ENCODE results near the gene CCDC180. TPM values are rescaled to one million over a fixed set of nuclear protein-coding genes. Genes with fewer than 3 reads are reported as not detected.

Gene CCDC180
- total and polyA plus RNA-seq, 10 of the 15 experiments (the other 5 are each of a cell fraction or from before 2014, with no cell fraction given): 0.31 to 1.1 (median 0.57) TPM

- TF ChIP-seq NFXL1 (IDR thresholded peaks at IDR 0.05; ENCODE audit: borderline replicate concordance) (no peak), MYB (IDR thresholded peaks at IDR 0.05; ENCODE audit: borderline replicate concordance, low read depth, low read length) (no peak), CEBPB (IDR thresholded peaks at IDR 0.05; ENCODE audit: borderline replicate concordance in 1 of 2, low read depth in 2 of 2, low read length in 2 of 2) (no peak), CREM (IDR thresholded peaks at IDR 0.05; ENCODE audit: low read depth) (peak; percentile 53; the same call in 1 of the 2 replicates), SREBF1 (IDR thresholded peaks at IDR 0.05; ENCODE audit: low read length) (no peak), SPI1 (IDR thresholded peaks at IDR 0.05; ENCODE audit: borderline replicate concordance, insufficient read depth, low read depth, low read length) (no peak), FOXK2 (IDR thresholded peaks at IDR 0.05) (no peak), NKRF (conservative IDR thresholded peaks at IDR 0.05) (no peak), PAX5 (IDR thresholded peaks at IDR 0.05; ENCODE audit: borderline replicate concordance, low read depth, low read length) (0 out of 2 replicates have a peak, but pooled peaks have one; percentile 15), IRF5 (IDR thresholded peaks at IDR 0.05; ENCODE audit: borderline replicate concordance) (no peak), RBBP5 (conservative IDR thresholded peaks at IDR 0.05) (no peak), SUZ12 (IDR thresholded peaks at IDR 0.05; ENCODE audit: unreplicated experiment) (no peak), ZBED1 (IDR thresholded peaks at IDR 0.05; ENCODE audit: borderline replicate concordance) (no peak), ZBTB33 (IDR thresholded peaks at IDR 0.05) (no peak), NR2C2 (IDR thresholded peaks at IDR 0.05; ENCODE audit: borderline replicate concordance, control insufficient read depth, insufficient read length, low read depth) (no peak), STAT3 (IDR thresholded peaks at IDR 0.05; ENCODE audit: low read depth, low read length) (no peak), GABPA (IDR thresholded peaks at IDR 0.05; ENCODE audit: low read depth) (0 out of 2 replicates have a peak, but pooled peaks have one; percentile 19), KLF5 (IDR thresholded peaks at IDR 0.05; ENCODE audit: partially characterized antibody) (no peak), POLR2AphosphoS5 (IDR thresholded peaks at IDR 0.05; ENCODE audit: low read length) (no peak), TCF7 (IDR thresholded peaks at IDR 0.05; ENCODE audit: borderline replicate concordance) (no peak), HDAC2 (IDR thresholded peaks at IDR 0.05) (no peak), EED (IDR thresholded peaks at IDR 0.05; ENCODE audit: low read depth) (no peak), NR2F1 (conservative IDR thresholded peaks at IDR 0.05) (no peak), IRF4 (IDR thresholded peaks at IDR 0.05; ENCODE audit: low read depth, low read length) (peak; percentile 97), CBFB (IDR thresholded peaks at IDR 0.05; ENCODE audit: low read depth) (0 out of 2 replicates have a peak, but pooled peaks have one; percentile 28), SKIL (IDR thresholded peaks at IDR 0.05; ENCODE audit: low read depth, poor library complexity, severe bottlenecking) (no peak)
Observed at GRCh38 chr9:97299809-97300414, 7.5 kb upstream of the CCDC180 start (continued).
